Tibial nerve (tissue), 4 donors: Measurements from ENCODE around the gene PLXNA4. TPM values are rescaled to one million over a fixed set of nuclear protein-coding genes. Genes with fewer than 3 reads are reported as not detected.

ENCODE experiments used
- DNase-seq, 2 donors: peaks; one replicate each; pipeline ENCODE4 v3.0.0-alpha.2; 2019; ENCODE audit warnings: low spot score in 2 of 2
- H3K27ac ChIP-seq, 4 donors: fragments of 200-600 bp; sonication (generic) in 3 of 4; one replicate each; pipeline ENCODE4 v1.5.1; 2017 to 2019; ENCODE audit warnings: mild to moderate bottlenecking in 1 of 4
- H3K27me3 ChIP-seq, 2 donors: fragments of 200-600 bp; sonication (generic) in 1 of 2; one replicate each; pipeline versions ENCODE4 v1.5.1 to v1.6.0; 2017 to 2019
- H3K36me3 ChIP-seq, 3 donors: fragments of 200-600 bp; sonication (generic); one replicate each; pipeline ENCODE4 v1.5.1; 2018 to 2019
- H3K4me1 ChIP-seq, 4 donors: fragments of 200-600 bp; sonication (generic) in 3 of 4; one replicate each; pipeline ENCODE4 v1.5.1; 2017 to 2019
- H3K4me3 ChIP-seq, 4 donors: fragments of 200-600 bp; sonication (generic) in 3 of 4; one replicate each; pipeline ENCODE4 v1.5.1; 2017 to 2019; ENCODE audit warnings: mild to moderate bottlenecking in 1 of 4, moderate library complexity in 1 of 4
- H3K9me3 ChIP-seq, 4 donors: fragments of 200-600 bp; sonication (generic) in 3 of 4; one replicate each; pipeline ENCODE4 v1.5.1; 2017 to 2019
- CTCF ChIP-seq, 5 experiments: fragments of 200-600 bp in 3 of 5; fragments of 450-650 bp in 2 of 5; sonication (generic) in 3 of 5; IDR thresholded peaks; one replicate each; pipeline ENCODE4 v1.5.1; 2016 to 2019; ENCODE audit warnings: antibody characterized with exemption in 5 of 5, mild to moderate bottlenecking in 3 of 5, moderate library complexity in 2 of 5
- EP300 ChIP-seq, 2 donors: sonication (generic); formaldehyde crosslinking; IDR thresholded peaks; one replicate each; pipeline ENCODE4 v1.6.1; 2017; ENCODE audit warnings: antibody characterized with exemption in 2 of 2, mild to moderate bottlenecking in 1 of 2
- POLR2A ChIP-seq, 2 donors: fragments of 450-650 bp; IDR thresholded peaks; one replicate each; pipeline ENCODE4 v1.6.1; 2017; ENCODE audit warnings: antibody characterized with exemption in 2 of 2, mild to moderate bottlenecking in 2 of 2, moderate library complexity in 2 of 2
- WGBS, 2 donors: methylation state at CpG; one replicate each; pipeline ENCODE4 v1.1.5; 2018; 5-methylcytosine and 5-hydroxymethylcytosine counted together
- total RNA-seq, 4 donors: library from RNA; depleted of rRNA; stranded (reverse); fragments of >200 nt; gene quantifications; one replicate each; pipeline ENCODE4 v1.1.0, GENCODE V29; 2016

Gene PLXNA4
- total RNA-seq, 4 donors from 2014 or later: 12.6 to 32.4 (median 13.7) TPM

- H3K4me3 ChIP-seq: no peak overlapping the region
- no peaks in the 10 kb centered on the region for H3K27me3 ChIP-seq
- no peaks in the 10 kb centered on the region for H3K9me3 ChIP-seq
- peaks cover 0 to 16% (median 0%) of the 10 kb centered on the region in 4 donors for H3K4me1 ChIP-seq
- H3K36me3 ChIP-seq: no peaks in the 10 kb centered on the region
- no peak overlapping the region for H3K27ac ChIP-seq
- no peak for TF ChIP-seq CTCF (IDR thresholded peaks at IDR 0.05)
- 66 to 72% methylated on average over 15 of the region's 15 CpGs for WGBS, 2 donors
- DNase-seq: no peak
Measured at GRCh38 chr7:132424821-132425724, 151.2 kb downstream of the PLXNA4 start.

DNA sequence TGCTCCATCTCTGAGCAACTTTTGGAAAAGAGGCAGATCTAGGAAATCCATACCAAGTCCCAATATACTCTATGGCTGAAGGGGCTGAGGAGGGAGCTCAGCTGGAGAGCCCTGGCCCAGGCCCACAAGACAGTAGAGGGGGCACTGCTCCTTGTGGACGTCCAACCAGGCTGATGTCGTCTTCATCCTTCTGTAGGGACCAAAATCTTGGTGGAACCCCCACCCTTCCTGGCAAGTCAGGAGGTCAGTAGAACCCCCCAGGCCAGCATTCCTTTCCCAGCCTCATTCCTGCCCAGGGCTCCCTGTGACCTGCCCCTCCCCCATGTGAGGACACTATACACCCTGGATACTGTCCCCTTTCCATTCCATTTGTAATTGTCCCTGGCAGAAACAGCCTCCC is 152.0 kb downstream of the PLXNA4 start:
- 65 to 67% methylated on average over 2 of the region's 2 CpGs for WGBS, 2 donors
- peaks cover 0 to 16% (median 0%) of the 10 kb centered on the region in 4 donors for H3K4me1 ChIP-seq
- no peak for DNase-seq

DNA sequence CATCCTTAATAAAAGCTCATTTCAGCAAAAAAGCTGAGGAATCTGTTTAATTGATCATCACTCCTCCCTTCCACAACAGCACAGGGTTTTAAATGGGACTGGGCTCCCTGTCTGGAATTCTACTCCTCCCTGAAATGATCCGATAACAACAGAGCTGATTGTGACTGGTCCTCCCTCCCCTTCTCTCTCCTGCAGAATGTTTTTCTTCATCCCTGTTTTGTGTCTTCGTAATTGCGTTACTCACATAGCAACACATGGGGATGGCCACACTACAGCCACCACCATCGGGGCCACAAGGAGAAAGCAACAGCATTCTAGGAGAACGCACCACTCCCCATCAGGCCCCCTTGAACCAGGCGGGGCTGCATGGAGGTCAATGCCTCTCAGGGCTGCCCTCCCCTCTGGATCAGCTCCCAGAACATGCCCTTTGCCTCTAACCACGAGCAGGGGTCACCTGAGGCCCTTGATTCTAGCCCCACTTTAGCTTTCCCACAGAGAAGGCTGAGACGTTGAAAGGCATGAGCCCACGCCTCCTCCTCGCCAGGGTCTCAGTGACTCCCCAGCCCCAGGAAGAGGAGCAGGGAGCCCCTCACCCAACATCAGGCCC is 152.6 kb downstream of the PLXNA4 start:
- Histone ChIP-seq H3K9me3 (no peaks in the 10 kb centered on the region), H3K27ac (no peak overlapping the region), H3K36me3 (no peaks in the 10 kb centered on the region), H3K27me3 (no peaks in the 10 kb centered on the region), H3K4me1 (peaks cover 0 to 16% (median 0%) of the 10 kb centered on the region in 4 donors), H3K4me3 (no peak overlapping the region)
- TF ChIP-seq EP300 (IDR thresholded peaks at IDR 0.05): no peak
- no peak for TF ChIP-seq CTCF (IDR thresholded peaks at IDR 0.05)
- no peak for TF ChIP-seq POLR2A (IDR thresholded peaks at IDR 0.05)
- DNase-seq: no peak
- WGBS, 2 donors: 39 to 42% methylated on average over 7 to 10 of the region's 10 CpGs

More for the DNA sequence above, 152.0 kb downstream of the PLXNA4 start:
- Histone ChIP-seq H3K9me3 (no peaks in the 10 kb centered on the region), H3K27ac (no peak overlapping the region), H3K27me3 (no peaks in the 10 kb centered on the region), H3K36me3 (no peaks in the 10 kb centered on the region), H3K4me3 (no peak overlapping the region)
- TF ChIP-seq CTCF (IDR thresholded peaks at IDR 0.05): no peak
- TF ChIP-seq POLR2A (IDR thresholded peaks at IDR 0.05): no peak
- TF ChIP-seq EP300 (IDR thresholded peaks at IDR 0.05): no peak

DNA sequence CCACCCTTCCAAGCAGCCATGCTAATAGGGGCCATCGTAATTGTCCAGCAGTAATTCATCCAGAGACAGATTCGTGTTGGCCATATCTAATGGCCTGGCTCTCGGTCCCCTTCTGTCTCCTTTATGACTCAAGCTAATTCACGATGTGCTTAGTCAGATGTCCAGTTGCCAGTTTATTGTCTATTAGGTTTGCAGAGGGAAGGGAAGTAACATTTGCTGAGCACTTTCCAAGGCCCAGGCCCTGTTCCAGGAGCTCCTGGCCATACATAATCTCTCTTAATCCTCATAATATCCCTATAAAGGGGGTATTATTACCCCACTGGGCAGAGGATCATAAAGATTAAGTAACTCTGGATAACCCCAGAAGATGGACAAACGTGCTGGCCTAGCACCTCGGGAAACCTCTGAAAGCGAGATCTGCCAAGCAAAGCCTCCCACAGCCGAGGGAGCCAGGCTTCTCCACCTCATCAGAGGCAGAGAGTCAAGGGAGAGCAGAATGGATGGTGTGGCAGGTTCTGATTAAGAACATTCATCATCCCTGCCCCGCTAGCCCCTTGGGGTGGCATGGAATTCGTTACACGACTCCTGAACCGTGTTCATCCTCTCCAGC is 153.7 kb downstream of the PLXNA4 start:
- Histone ChIP-seq H3K36me3 (no peaks in the 10 kb centered on the region), H3K27ac (no peak overlapping the region), H3K4me3 (no peak overlapping the region), H3K9me3 (no peaks in the 10 kb centered on the region), H3K4me1 (peaks cover 0 to 16% (median 0%) of the 10 kb centered on the region in 4 donors), H3K27me3 (no peaks in the 10 kb centered on the region)
- no peak for DNase-seq
- 67 to 68% methylated on average over 12 of the region's 12 CpGs for WGBS, 2 donors
- TF ChIP-seq POLR2A (IDR thresholded peaks at IDR 0.05) (no peak), CTCF (IDR thresholded peaks at IDR 0.05) (no peak), EP300 (IDR thresholded peaks at IDR 0.05) (no peak)

DNA sequence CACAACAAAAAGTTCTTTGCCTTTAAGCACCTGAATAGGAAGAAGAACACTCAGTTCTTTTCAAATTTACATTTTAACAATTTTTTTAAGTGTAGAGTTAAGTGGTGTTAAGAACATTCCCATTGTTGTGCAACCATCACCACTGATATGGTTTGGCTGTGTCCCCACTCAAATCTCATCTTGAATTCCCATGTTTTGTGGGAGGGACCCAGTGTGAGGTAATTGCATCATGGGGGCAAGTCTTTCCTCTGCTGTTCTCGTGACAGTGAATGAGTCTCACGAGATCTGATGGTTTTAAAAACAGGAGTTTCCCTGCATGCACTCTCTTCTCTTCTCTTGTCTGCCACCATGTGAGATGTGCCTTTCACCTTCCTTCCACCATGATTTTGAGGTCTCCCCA is 155.7 kb downstream of the PLXNA4 start:
- H3K27me3 ChIP-seq: no peaks in the 10 kb centered on the region
- TF ChIP-seq POLR2A (IDR thresholded peaks at IDR 0.05): no peak
- TF ChIP-seq EP300 (IDR thresholded peaks at IDR 0.05): no peak
- no peak for TF ChIP-seq CTCF (IDR thresholded peaks at IDR 0.05)
- H3K4me1 ChIP-seq: peaks cover 0 to 16% (median 0%) of the 10 kb centered on the region in 4 donors
- H3K9me3 ChIP-seq: no peaks in the 10 kb centered on the region
- 76 to 78% methylated on average over 2 of the region's 2 CpGs for WGBS, 2 donors
- no peak overlapping the region for H3K4me3 ChIP-seq
- H3K27ac ChIP-seq: no peak overlapping the region
- H3K36me3 ChIP-seq: no peaks in the 10 kb centered on the region
- no peak for DNase-seq
